Limb (tissue), 2 donors: Measurements from ENCODE around the gene HMX1.
A peak's percentile ranks its signal among the peaks of the same experiment; 100 is the strongest.

Source experiments
- DNase-seq, 2 donors: peaks; one replicate each; pipeline ENCODE4 v3.0.0-alpha.2; 2016; ENCODE audit errors: extremely low spot score in 2 of 2

Gene HMX1

DNA sequence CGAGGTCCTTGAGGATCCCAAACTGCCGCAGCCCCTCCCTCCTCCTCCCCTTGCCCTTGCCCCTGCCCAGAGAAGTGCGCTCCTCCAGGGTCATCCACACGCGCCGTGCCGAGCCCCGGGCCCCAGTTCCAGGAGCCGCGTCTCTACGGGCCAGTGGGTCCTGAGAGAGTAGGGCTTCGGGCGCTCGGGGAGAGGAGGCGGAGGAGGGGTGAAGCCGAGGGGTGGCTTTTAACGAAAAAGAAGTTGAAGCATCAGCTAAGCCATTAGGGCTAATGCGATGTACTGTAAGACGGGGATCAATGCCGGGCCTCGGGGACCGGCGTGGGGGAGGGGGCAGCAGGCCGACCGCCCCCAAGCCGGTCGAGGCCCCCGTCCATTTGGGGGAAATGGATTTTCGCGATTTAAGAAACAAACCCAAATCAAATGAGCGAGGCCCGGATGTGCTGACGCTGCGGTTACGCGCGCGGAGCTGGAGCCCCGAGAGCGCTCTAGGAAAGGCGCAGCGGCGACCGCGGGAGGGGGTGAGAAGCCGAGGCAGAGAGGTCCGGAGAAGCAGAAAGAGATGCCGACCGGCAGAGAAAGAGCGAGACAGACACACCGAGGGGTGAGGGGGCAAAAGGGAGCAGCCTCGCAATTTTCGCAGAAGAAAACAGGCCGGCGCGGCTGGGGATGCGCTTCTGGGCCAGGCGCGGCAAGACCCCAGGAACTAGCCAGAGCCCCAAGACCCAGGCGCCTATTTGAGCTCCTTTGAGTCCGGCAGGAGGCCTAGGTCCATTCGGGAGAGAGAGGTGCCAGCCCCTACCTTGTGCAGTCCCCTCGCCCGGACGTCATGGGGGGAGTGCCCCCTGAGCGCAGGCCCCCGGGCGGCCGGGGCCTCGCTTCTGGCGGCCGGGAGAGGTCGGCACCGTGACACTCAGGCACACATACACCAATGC lies 13.6 kb downstream of the HMX1 start:
- DNase-seq: no peak

DNA sequence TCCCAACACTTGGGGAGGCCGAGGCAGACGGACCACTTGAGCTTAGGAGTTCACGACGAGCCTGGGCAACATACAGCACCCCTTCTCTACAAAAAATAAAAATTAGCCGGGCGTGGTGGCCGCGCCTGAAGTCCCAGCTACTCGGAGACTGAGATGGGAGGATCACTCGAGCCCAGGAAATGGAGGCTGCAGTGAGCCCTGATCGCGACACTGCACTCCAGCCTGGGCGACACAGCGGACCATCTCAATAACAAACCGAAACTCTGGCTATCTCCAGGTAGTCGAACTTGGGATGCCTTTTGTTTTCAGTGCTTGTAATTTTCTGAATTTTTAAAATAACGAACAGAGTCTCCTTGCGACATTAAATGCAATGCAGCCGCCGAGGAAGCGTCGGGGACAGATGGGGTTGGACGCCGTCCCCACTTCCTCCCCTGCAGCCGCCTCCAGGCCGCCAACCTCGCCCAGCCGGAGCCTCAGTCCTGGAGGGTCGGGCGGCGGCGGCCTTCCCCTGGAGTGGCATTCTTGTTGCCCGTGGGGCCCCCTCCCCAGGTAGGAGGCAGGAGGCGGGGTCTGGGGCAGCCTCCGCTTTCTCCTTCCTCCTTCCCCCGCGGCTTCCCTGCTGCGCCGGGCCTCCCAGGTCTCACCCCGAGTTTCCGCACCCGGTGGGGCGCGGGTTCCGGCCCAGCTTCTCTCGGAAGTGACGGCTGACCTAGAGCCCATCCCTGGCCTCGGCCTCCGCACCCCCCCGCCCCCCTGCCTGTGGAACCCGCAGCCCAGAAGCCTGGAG lies 14.6 kb downstream of the HMX1 start:
- no peak for DNase-seq

DNA sequence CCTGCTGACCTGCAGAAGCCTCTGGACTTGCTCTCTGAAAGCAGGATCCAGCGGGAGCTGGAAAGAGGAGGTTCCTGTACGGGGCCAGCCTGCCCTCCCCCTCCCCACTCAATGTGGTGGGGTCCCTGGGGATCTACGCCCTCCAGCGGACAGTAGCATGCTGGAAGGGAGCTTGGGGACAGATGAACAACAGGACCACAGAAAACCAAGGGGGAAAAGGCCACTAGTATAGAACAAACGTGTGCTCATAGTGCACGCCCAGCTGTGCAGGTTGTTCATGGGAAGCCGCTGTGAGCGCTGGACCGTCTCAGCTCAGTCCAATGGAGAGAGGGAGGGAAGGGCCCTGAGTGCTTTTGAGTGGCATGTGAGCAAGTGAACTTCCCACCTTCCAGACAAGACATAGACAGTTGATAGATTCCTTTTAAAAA lies 15.8 kb downstream of the HMX1 start:
- no peak for DNase-seq

DNA sequence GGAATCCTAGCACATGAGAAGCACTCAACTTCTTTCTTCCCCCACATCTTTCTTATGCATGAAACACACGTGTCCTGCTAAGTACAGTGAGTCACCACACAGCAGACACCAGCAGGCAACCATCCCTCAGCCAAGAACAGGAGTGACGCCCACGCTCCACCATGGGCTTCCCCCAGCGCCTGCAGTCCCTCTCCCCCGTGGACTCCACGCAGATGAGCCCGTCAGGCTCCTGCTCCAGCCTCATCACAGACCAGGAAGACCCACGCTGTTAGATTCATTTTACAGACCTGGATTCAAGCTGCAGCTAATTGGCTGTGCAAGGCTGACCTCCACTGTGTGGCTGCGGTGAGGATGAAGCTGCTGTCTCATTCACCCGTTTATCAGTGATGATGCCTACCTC lies 16.7 kb downstream of the HMX1 start:
- no peak for DNase-seq

DNA sequence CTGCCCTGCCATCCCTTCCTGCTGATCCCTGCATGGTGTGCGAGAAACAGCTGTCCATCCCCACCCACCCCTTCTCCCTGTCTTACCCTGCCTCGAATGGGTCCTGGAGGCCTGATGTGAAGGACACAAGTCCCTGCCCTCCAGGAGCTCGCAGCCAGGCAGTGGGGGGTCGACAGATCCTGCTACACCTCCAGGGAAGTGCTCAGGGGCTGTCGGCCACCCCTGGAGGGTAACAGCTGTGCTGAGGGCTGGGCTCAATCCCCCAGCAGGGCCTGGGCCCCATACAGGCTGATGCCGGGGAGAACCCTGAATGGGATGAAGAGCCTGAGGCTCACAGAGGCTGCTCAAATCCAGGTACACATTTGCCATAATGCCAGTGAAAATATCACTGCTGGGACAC lies 17.6 kb downstream of the HMX1 start:
- DNase-seq: no peak

DNA sequence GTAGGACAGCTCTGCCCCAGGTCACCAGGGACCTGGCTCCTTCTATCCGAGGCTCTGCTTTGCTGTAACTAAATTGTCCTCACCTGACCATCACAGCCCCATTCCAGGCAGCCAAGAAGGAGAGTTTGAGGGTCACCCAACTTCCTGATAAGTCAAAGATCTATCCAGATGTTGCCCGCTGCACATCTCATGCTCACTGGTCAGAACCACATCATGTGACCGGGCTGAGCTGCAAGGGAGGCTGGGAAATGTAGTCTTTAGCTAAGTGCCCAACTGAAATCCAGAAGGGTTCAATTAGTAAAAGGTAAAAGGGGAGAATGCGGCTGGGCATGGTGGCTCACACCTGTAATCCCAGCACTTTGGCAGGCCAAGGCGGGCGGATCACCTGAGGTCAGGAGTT lies 18.4 kb downstream of the HMX1 start:
- no peak for DNase-seq

DNA sequence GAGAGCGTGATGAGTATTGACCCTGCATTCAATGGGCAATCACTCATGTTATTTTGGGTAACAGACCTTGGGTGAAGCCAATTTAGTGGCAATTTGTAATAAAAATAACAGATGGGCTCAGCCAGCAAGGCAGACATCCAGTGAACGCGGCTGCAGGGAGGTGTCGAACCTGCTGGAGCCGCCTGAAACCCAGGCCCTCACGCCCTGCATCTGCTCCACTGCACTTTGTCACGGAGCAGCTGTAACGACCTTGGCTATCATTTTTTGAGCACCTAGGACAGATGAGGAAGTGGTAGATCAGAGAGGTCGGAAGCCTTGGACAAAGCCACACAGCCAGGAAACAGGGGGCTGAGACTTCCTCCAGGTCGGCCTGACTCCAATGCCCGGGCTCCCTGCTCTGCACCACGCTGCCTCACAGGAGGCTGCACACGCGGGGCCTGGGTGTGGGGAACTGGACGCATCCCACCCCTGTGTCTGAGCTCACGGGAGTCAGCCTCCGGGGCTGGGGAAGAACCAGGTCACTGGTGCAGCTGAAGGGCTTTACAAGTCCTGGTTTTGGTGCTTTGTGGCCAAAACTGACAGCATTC lies 19.4 kb downstream of the HMX1 start:
- DNase-seq: no peak

DNA sequence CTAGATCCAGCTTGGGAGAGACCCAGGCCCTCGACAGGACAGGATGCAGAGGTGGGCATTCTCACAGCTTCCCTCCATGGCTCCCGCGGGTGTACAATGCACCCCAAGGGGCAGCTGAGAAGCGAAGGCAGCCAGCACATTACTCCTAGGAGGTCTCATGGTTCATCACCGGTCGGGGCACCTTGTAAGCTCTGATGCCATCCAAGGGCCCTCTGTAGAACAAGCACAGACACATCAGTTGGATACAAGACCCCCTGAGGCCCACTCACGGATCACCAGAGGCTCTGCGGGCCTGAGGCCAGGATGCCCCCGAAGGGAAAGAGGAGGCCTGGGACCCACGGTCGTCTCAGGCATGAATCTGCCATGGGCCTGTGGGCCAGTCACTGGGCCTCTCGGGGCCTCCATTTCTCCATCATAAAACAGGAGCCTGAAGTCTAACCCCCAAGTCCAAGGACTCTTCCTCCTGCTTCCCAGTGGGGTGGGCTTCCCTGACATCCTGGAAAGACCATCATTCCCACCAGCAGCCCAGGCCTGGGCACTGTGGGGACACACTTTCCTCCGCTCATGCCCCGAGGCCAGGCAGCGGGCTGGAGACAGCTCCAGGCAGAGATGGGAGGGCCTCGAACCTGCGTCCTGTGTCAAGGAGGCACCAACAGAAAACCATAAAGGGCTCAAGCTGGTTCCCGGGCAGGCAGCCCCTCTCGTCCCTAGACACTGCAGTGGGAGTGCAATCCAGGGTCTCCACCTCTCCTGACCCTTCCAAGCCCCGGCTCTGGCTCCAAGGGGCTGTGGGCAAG lies 20.1 kb downstream of the HMX1 start:
- peak in 1 of 2 donors; percentile 18 for DNase-seq

DNA sequence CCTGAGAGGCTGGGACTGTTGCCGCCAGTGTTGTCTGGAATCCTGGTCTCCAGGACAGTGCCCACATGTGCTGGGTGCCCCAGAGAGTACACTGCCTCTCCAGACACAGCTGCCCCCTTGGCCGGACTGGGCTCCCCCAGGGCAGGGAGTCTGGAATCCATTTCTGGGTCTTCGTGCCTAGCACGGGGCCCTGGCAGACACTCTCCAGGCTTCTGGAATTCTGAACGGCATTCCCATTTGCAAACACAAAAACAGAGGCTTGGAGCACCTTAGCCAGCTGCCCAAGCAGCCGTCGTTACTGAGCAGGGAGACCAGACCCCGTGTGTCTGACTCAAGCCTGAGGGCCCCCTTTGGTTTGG lies 20.8 kb downstream of the HMX1 start:
- DNase-seq: no peak

DNA sequence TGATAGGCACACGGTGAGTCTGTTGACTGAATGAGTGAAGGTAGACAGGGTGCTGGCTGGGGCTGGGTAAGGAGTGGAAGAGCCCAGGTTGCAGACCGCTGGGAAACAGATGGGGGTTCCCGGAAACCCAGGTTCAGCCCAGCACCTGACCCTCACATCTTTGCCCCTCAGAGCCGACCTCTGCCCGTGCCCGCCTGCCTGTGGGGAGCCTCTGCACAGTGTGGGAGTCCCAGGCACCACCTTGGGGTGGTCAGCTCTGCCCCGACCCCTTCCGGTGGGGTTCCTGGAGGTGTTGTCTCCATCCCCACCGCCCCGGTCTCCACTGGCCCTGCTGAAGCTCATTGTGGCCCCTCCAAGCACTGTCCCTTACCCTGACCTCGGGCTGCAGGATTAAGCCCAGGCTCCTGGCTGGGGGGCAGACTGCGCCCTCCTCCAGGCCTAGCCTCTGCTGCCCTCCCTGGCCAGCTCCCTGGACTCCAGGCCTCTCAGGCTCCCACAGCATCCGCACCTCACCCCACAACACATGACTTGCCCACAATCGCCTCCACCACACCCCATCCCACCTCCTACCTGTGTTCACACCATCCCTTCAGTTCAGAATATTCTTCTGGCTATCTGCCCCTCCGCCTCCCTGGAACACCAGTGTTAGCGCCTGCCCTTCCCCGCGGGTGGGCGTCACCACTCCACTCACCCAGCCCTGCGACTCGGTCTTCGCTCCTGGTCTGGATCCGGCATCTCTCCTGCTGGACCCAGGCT lies 21.4 kb downstream of the HMX1 start:
- DNase-seq: peak in 1 of 2 donors; percentile 19

DNA sequence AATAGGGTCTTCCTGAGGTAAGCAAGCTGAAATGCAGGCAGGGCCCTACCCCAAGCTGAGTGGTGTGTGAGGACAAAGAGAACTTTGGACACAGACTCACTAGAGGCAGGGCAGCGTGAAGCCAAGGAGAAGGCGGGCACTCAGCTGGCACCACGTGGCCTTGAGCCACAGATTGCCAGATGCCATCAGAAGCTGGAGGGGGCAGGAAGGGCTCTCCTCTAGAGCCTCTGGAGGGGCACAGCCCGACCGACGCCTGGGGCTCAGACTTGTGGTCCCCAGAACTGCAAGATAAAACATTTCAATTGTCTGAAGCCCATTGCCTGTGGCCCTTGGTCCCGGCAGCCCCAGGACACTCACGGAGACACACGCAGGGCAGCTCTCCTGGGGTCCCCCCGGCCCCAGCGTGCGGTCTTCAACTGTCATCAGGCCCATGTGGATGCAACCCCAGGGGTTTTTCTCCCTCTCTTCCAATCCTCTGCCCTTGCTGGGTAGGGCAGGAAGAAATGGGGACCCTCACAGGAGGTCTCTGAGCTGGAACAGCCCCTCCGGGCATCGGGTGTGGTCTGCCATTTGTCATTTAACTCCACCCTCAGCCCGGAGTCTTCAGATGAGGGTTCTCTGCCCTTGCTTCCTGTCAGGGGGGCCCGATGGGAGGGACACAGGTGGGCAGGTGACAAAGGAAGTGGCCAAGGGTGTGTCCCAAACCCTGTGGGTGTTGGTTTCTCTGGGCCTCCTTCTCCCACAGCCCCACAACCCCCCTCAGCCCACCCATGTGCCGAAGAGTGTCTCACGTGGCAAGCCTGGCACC lies 22.2 kb downstream of the HMX1 start:
- DNase-seq: peak in 1 of 2 donors; percentile 19

DNA sequence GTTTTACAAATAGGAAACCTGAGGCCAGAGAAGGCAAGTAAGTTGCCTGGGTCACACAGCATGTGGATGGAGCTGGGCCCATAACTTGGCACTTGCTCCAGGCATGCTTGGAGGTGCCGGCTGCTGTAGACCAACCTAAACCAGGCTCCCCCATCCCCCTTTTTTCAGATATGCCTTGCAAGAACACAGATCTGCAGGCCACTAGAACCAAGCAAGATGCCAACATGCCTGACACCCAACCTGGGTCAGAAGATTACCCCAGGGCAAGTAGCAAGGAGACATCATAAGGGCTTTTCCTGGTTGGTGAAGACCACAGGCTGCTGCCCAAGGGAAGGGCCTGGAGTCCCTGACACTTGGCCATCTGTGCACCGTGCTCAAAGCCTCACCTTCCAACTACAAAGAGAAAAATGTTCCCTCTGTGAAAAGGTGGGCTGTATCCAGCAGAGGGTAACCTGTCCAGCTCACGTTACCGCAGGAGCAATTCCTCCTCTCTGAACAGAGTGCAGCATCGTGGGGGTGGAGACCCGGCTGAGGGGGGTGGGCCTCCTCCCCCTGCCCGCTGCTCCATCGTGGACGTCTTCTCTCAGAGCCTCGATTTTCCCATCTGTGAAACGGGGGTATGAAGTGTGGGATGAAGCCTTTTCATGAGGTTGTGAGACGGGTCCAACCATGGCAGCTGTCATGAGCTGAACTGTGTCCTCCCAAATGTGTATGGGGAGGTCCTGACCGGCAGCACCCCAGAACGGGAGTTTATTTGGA lies 23.0 kb downstream of the HMX1 start:
- DNase-seq: peak in 1 of 2 donors; percentile 21

DNA sequence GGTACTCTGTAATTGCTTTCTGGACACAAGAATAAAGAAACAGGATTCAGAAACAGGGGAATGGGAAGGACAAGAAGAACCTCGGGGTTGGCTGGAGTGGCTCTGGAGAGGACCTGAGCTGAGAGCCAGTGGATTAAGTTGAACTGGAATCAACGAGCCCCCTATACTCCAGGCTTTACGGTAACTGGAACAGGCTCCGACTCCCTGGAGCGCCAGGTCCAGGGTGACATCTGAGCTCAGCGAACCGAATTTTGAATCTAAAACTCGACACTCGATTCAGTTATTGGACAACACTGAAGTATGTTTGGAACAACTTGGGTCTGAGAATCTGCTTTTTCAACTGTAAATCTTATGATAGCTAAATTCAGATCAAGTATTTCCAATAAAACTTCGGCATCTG lies 23.9 kb downstream of the HMX1 start:
- peak in 1 of 2 donors; percentile 43 for DNase-seq

DNA sequence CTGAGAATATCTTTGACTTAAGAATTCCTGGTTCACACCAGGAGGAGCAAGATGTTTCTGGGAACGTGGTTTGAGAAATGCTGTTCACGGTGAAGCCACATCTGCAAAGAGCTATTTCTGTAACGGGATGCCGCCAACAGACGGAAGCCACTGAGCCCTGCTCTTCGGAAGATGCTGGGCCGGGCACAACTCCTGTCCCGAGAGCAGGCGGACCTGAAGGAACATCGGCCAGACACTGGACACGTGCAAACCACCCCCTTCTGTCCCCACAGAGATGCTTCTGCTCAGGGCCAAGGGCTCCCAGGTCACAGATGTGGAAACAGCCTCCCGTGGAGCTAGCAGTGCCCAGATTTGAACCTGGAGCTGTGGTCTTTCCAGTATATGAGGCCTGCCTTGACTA lies 24.3 kb downstream of the HMX1 start:
- DNase-seq: no peak

DNA sequence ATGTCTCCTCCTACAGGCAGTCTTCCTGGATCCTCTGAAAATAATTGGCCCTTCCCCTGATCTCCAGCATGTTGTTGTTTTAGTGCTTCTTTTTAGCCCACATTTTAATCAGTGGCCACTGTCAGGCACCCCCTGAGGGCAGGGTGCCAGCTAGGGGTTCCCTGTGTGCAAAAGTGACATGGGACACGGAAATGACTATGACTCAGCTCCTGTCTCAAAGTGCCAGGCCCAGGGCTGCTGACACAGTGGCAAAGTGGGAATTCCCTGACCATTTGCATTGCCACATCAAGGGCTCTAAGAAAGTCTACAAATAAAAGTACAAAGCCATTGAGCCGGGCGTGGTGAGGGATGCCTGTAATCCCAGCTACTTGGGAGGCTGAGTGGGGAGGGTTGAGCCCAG lies 24.8 kb downstream of the HMX1 start:
- DNase-seq: peak in 1 of 2 donors; percentile 11

DNA sequence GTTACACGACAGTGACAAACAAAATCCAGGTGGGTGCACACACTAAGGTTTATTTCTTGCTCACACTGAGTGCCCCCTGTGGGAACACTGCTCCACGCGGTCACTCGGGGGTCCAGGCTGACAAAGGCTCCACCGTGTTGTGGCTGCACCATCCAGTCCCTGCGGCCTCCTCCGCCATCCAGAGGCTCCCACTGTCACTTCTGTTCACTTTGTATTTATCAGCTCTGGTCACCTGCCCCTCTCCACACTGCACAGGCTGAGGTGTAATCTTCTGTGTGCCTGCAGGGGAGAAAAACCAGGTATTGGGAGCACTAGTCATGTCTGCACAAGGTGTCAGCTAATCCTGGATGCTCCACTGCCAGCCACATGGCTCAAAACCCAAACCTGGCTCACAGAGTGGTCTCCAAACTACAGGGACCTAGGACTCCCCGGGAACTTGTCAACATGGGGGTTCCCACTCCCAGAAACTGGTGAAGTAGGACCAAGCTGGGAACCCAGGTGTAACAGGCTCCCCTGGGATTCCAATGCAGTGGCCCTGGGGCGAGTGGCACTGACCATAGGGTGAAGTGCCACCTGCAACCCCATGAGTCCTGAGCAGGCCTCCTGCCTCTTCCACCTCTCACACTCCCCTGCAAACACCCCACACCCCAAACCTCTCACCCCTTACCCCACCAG lies 25.5 kb downstream of the HMX1 start:
- DNase-seq: peak in 1 of 2 donors; percentile 15

DNA sequence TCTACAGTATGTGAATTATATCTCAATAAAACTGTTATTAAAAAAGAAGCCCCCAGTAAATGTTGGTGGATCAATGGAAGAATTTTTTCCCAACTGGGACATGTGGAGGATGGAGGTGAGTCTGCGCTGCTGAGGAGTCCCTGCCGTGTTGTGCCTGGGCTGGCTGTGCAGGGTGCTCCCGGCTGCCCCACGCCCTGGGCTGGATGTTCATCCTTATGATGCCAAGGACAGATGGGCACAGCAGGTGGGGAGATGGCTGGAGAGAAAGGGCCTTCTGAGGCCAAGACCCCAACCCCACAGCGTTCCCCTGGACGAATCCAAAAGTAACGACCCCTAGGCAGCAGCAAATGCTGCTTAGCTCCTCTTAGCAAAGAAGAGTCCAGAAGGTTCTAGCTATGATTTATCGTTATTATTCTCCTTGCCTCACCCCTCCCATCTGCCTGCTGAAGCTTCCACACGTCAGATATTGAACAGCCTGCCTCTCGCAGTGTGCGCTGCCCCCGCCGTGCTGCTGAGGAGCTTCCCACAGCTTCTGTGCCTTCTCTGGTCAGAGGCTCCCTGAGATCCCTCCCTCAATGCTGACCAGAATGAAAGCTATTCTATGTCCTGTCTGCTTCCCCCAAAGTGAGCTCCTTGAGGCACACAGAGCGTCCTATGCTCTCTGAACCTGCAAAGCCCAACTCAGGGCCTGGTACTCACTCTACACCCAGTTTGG lies 26.5 kb downstream of the HMX1 start:
- peak in 1 of 2 donors; percentile 11 for DNase-seq

DNA sequence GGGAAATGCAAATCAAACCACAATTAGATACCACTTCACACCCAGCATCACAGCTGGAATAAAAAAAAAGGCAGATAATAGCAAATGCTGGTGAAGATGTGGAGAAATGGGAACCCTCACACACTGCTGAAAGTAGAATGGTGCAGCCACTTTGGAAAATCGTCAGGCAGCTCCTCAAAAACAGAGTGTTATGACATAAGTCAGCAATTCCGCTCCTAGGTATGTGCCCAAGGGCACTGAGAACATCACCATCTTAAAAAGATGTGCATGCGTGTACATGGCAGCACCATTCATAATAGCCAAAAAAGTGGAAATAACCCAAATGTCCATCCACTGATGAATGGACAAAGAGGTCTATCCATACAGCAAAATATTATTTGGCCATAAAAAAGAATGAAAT lies 28.0 kb downstream of the HMX1 start:
- DNase-seq: no peak
